Activated naive CD8-positive, alpha-beta T cell treated with anti-CD3 and anti-CD28 coated beads, Interleukin-2, amount 10 ng/mL, durations not matched to agents 7 days and 5 days (primary cell): ENCODE data around the gene ALLC. TPM values are rescaled to one million over a fixed set of nuclear protein-coding genes. Genes with fewer than 3 reads are reported as not detected.

Experiments
- ATAC-seq: fragments of 150-1000 bp; cut with Tn5 transposase; one replicate; pipeline ENCODE4 v1.10.0; 2021; ENCODE audit warnings: low read depth, moderate library complexity
- POLR2A ChIA-PET: fragments of 350-600 bp; sonication (Branson Sonifier 250); formaldehyde crosslinking; loops from one replicate; lab custom pipeline; 2021; ENCODE audit warnings: antibody characterized with exemption; lab: Charles Lee
- DNase-seq: peaks from one replicate; pipeline ENCODE4 v3.0.0; 2021
- H3K27ac Mint-ChIP-seq: one replicate; pipeline ENCODE4 v1.8.0; 2022; ENCODE audit warnings: mild to moderate bottlenecking, mixed read lengths
- H3K27me3 Mint-ChIP-seq: one replicate; pipeline ENCODE4 v1.8.0; 2022; ENCODE audit warnings: mild to moderate bottlenecking, moderate library complexity, mixed read lengths
- H3K36me3 Mint-ChIP-seq: one replicate; pipeline ENCODE4 v1.8.0; 2021; ENCODE audit warnings: mild to moderate bottlenecking, mixed read lengths
- H3K4me1 Mint-ChIP-seq: one replicate; pipeline ENCODE4 v1.8.0; 2021; ENCODE audit warnings: mixed read lengths
- H3K4me3 Mint-ChIP-seq: one replicate; pipeline ENCODE4 v1.8.0; 2022; ENCODE audit warnings: mild to moderate bottlenecking, moderate library complexity, mixed read lengths
- H3K9me3 Mint-ChIP-seq: one replicate; pipeline ENCODE4 v1.8.0; 2021; ENCODE audit warnings: mixed read lengths
- total RNA-seq, 2 experiments: library from RNA; stranded (reverse); gene quantifications; one replicate each; pipeline ENCODE4 v1.2.3, GENCODE V29; 2021

Gene ALLC
- total RNA-seq, 2 experiments from 2014 or later = not detected

- peak; percentile 17 for DNase-seq
- Mint-ChIP-seq H3K4me1 (peaks cover 1% of the 10 kb centered on the region), H3K4me3 (no peak overlapping the region), H3K27ac (no peak overlapping the region), H3K9me3 (no peaks in the 10 kb centered on the region), H3K27me3 (peaks cover 2% of the 10 kb centered on the region), H3K36me3 (no peaks in the 10 kb centered on the region)
- POLR2A ChIA-PET = no interaction called here
- no peak for ATAC-seq
These were observed 19.6 kb upstream of the ALLC start for GRCh38 chr2:3638456-3638810.

- POLR2A ChIA-PET = no interaction called here
- ATAC-seq (no peak), DNase-seq (no peak)
- Mint-ChIP-seq H3K36me3 (no peaks in the 10 kb centered on the region), H3K27ac (no peak overlapping the region), H3K9me3 (no peaks in the 10 kb centered on the region), H3K4me3 (no peak overlapping the region), H3K4me1 (peaks cover 2% of the 10 kb centered on the region), H3K27me3 (peaks cover 2% of the 10 kb centered on the region)
These were observed 18.9 kb upstream of the ALLC start for GRCh38 chr2:3639015-3639630.

- H3K4me3 Mint-ChIP-seq = no peak overlapping the region
- POLR2A ChIA-PET = no interaction called here
- H3K4me1 Mint-ChIP-seq = peaks cover 2% of the 10 kb centered on the region
- DNase-seq (no peak), ATAC-seq (no peak)
- no peak overlapping the region for H3K27ac Mint-ChIP-seq
- H3K27me3 Mint-ChIP-seq = peaks cover 2% of the 10 kb centered on the region
- no peaks in the 10 kb centered on the region for H3K36me3 Mint-ChIP-seq
- H3K9me3 Mint-ChIP-seq = no peaks in the 10 kb centered on the region
These were observed 18.3 kb upstream of the ALLC start for GRCh38 chr2:3639653-3640052.

- peak; percentile 8 for DNase-seq
These were observed 16.8 kb upstream of the ALLC start for GRCh38 chr2:3641181-3641580.

GRCh38 chr2:3641841-3642421 is 16.1 kb upstream of the ALLC start:
- peak; percentile 17 for DNase-seq
- Mint-ChIP-seq H3K36me3 (no peaks in the 10 kb centered on the region), H3K27me3 (no peaks in the 10 kb centered on the region), H3K4me1 (peaks cover 2% of the 10 kb centered on the region), H3K9me3 (no peaks in the 10 kb centered on the region), H3K27ac (no peak overlapping the region), H3K4me3 (no peak overlapping the region)
- POLR2A ChIA-PET = no interaction called here
- no peak for ATAC-seq

More at GRCh38 chr2:3641181-3641580, 16.8 kb upstream of the ALLC start:
- Mint-ChIP-seq H3K27ac (no peak overlapping the region), H3K27me3 (peaks cover 2% of the 10 kb centered on the region), H3K36me3 (no peaks in the 10 kb centered on the region), H3K4me3 (no peak overlapping the region), H3K4me1 (peaks cover 2% of the 10 kb centered on the region), H3K9me3 (no peaks in the 10 kb centered on the region)
- POLR2A ChIA-PET = no interaction called here
- ATAC-seq = no peak

- Mint-ChIP-seq H3K27me3 (no peaks in the 10 kb centered on the region), H3K9me3 (no peaks in the 10 kb centered on the region), H3K4me3 (no peak overlapping the region), H3K4me1 (peaks cover 2% of the 10 kb centered on the region), H3K36me3 (no peaks in the 10 kb centered on the region), H3K27ac (no peak overlapping the region)
- POLR2A ChIA-PET = no interaction called here
- DNase-seq (no peak), ATAC-seq (peak; percentile 14)
These were observed 15.3 kb upstream of the ALLC start for GRCh38 chr2:3642521-3643215.

GRCh38 chr2:3643371-3644245 is 14.4 kb upstream of the ALLC start:
- DNase-seq (peak; percentile 17), ATAC-seq (no peak)
- no peaks in the 10 kb centered on the region for H3K36me3 Mint-ChIP-seq
- H3K27me3 Mint-ChIP-seq = no peaks in the 10 kb centered on the region
- H3K4me1 Mint-ChIP-seq = peaks cover 2% of the 10 kb centered on the region
- H3K9me3 Mint-ChIP-seq = no peaks in the 10 kb centered on the region
- H3K27ac Mint-ChIP-seq = no peak overlapping the region
- H3K4me3 Mint-ChIP-seq = no peak overlapping the region
- POLR2A ChIA-PET = no interaction called here

GRCh38 chr2:3644246-3644525 is 13.8 kb upstream of the ALLC start:
- DNase-seq (no peak), ATAC-seq (no peak)
- H3K4me1 Mint-ChIP-seq = peaks cover 2% of the 10 kb centered on the region
- no peak overlapping the region for H3K27ac Mint-ChIP-seq
- no peak overlapping the region for H3K4me3 Mint-ChIP-seq
- no peaks in the 10 kb centered on the region for H3K9me3 Mint-ChIP-seq
- no peaks in the 10 kb centered on the region for H3K36me3 Mint-ChIP-seq
- no peaks in the 10 kb centered on the region for H3K27me3 Mint-ChIP-seq
- POLR2A ChIA-PET = no interaction called here

- no peak overlapping the region for H3K4me3 Mint-ChIP-seq
- POLR2A ChIA-PET = interaction anchor here (0.5 kb wide), 1 partner anchor 36 kb away, joined by 3 read pairs; no protein-coding TSS in a partner anchor
- H3K9me3 Mint-ChIP-seq = no peaks in the 10 kb centered on the region
- no peaks in the 10 kb centered on the region for H3K27me3 Mint-ChIP-seq
- no peak overlapping the region for H3K27ac Mint-ChIP-seq
- ATAC-seq (no peak), DNase-seq (no peak)
- H3K36me3 Mint-ChIP-seq = no peaks in the 10 kb centered on the region
- peaks cover 2% of the 10 kb centered on the region for H3K4me1 Mint-ChIP-seq
These were observed 13.0 kb upstream of the ALLC start for GRCh38 chr2:3644891-3645605.

GRCh38 chr2:3645745-3646389 is 12.1 kb upstream of the ALLC start:
- DNase-seq = no peak
- H3K9me3 Mint-ChIP-seq = no peaks in the 10 kb centered on the region
- H3K4me1 Mint-ChIP-seq = peaks cover 4% of the 10 kb centered on the region
- H3K4me3 Mint-ChIP-seq = no peak overlapping the region
- no peaks in the 10 kb centered on the region for H3K27me3 Mint-ChIP-seq
- H3K27ac Mint-ChIP-seq = no peak overlapping the region
- no peaks in the 10 kb centered on the region for H3K36me3 Mint-ChIP-seq
- ATAC-seq = no peak
- POLR2A ChIA-PET = no interaction called here

GRCh38 chr2:3646446-3646845 is 11.6 kb upstream of the ALLC start:
- Mint-ChIP-seq H3K9me3 (no peaks in the 10 kb centered on the region), H3K36me3 (no peaks in the 10 kb centered on the region), H3K4me3 (no peak overlapping the region), H3K27ac (no peak overlapping the region), H3K27me3 (no peaks in the 10 kb centered on the region), H3K4me1 (peaks cover 6% of the 10 kb centered on the region)
- ATAC-seq (no peak), DNase-seq (no peak)
- POLR2A ChIA-PET = no interaction called here

- no peak overlapping the region for H3K4me3 Mint-ChIP-seq
- H3K27me3 Mint-ChIP-seq = no peaks in the 10 kb centered on the region
- peaks cover 12% of the 10 kb centered on the region for H3K4me1 Mint-ChIP-seq
- H3K36me3 Mint-ChIP-seq = no peaks in the 10 kb centered on the region
- no peak for ATAC-seq
- DNase-seq = no peak
- no peak overlapping the region for H3K27ac Mint-ChIP-seq
- H3K9me3 Mint-ChIP-seq = no peaks in the 10 kb centered on the region
- POLR2A ChIA-PET = no interaction called here
These were observed 10.8 kb upstream of the ALLC start for GRCh38 chr2:3647246-3647645.
